ENCODE data around the gene DDT.
"Not testable (repeated sequence)": the region's sequence is repeated elsewhere in the genome, so short reads cannot be mapped to it uniquely, and the experiment has no call there.

DDT gene

DNA sequence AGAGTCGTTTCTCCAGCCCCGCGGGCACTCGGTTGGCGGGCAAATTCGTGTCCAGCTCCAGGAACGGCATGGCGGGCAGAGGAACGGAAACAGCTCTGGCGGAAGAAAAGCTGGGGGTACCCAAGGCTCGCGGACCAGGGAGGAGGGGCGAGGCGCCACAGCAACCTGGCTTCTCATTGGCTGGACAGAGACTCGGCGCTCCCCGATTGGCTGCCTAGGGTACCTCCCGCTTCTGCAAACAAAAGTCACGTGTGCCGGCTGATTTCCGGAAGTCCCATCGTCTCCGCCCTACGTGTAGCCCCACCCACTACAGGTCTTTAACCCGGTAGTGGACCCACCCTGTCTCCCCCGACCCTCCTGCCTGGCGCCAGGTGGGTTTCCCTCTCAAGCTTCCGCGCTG is at the start of gene DDT:
DDT (minus strand) TSS at position 97 of the 400 bp plus-strand sequence; CDS start at position 70, 27 bp downstream.
- not testable (repeated sequence) for DNase-seq

- no peak for DNase-seq
These were observed 49.1 kb upstream of the DDT start for GRCh38 chr22:24023204-24023789.

GRCh38 chr22:24021304-24021703 is 47.1 kb upstream of the DDT start:
- no peak for DNase-seq

- DNase-seq, result no peak
These were observed 41.9 kb upstream of the DDT start for GRCh38 chr22:24016156-24016555.

- DNase-seq, result no peak
These were observed 37.5 kb upstream of the DDT start for GRCh38 chr22:24011735-24012068.

GRCh38 chr22:24010018-24010391 is 35.8 kb upstream of the DDT start:
- no peak for DNase-seq

- DNase-seq, result no peak
These were observed 35.2 kb upstream of the DDT start for GRCh38 chr22:24009227-24010017.

DNA sequence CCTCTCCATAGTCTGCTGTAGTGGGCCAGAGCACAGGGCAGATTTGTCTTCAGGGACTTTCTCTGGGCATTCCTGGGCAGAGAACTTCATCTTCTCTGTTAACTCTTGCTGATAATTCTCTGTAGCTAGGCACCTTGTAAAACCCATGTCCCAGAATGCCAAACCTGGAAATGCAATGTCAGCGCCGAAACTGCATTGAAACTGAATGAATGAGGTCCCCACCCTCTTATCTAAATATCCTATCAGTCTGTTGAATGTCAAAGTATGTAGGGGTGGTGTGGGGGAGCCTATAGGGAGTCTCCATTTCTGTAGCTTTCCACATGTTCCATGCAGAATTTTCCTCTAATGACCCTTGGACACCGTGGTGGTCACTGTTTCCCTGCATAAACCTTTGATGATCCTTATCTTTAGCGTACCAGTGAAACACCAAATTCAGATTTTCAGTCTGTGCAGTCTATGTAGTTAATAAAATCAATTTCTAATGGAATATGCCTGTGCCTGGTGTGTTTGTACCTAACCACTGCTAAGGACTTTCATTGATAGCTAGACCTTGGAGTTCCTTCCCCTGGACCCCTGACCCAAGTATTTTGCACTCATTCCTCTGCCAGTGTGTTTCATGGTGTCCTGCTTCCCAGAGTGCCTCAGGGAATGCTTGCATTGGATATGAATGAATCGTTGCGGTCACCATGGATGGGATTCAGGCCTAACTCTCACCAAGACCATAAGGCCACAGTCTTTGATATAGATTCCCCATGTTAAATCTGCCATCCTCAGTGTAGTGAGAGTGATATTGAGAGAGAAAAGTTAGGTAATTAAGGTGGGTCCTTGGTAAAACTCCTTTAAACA is 34.4 kb upstream of the DDT start:
- no peak for DNase-seq

DNA sequence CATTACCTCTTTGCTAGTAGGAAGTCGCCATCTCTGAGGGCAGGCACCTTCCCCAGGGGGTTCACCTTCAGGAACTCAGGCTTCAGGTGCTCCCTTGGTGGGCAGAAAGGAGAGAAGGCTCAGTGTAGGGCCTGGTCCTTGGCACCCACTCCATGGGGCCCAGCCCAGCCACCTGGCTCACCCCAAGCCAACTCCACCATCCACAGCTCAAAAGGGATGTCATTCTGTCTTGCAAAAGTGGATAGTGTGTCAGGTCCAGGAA is 33.7 kb upstream of the DDT start:
- DNase-seq, result no peak

DNA sequence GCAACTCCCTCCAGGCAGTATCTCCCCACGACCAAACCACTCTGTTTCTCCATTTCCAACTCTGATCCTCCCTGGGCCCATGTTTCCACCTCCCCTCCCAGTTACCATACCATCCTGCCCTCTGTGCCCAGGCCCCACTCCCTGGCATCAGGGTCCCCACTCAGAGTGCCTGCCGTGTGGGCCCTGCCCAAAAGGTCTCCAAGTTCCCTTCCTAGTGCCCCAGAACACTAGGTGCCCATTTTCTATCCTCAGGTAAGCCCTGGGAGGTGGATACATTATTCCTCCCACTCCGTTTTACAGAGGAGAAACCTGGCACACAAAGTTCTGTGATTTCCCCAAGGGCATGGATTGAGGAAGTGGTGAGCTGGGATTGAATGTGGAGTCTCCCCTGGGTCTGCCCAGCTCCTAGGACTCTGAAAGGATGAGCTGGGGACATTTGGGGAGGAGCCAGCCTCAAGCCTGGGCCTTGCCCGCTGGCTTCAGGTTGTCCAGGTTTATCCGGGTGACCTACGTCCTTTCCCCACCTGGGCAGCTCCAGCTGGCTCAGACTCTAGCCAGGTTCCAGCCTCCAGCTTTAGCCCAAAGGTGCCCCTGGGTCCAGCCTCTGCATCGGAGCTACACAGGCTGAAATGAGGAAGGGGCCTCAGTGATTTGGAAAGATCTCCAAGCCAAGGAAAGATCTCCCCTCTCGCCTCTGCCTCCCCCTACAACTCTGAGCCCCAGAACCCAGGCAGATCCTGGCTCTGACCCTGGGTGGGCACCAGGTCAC is 33.2 kb upstream of the DDT start:
- DNase-seq, result no peak

GRCh38 chr22:24006914-24007214 is 32.6 kb upstream of the DDT start:
- no peak for DNase-seq

GRCh38 chr22:24006207-24006913 is 32.1 kb upstream of the DDT start:
- DNase-seq, result no peak

- DNase-seq, result no peak
These were observed 31.0 kb upstream of the DDT start, which contains the start of gene GSTT4 for GRCh38 chr22:24005201-24005600. TSS of gene GSTT4 (minus strand) at chr22:24005453. CDS start at chr22:24005356, 97 bp downstream.

- DNase-seq, result no peak
These were observed 29.6 kb upstream of the DDT start for GRCh38 chr22:24003887-24004286.

DNA sequence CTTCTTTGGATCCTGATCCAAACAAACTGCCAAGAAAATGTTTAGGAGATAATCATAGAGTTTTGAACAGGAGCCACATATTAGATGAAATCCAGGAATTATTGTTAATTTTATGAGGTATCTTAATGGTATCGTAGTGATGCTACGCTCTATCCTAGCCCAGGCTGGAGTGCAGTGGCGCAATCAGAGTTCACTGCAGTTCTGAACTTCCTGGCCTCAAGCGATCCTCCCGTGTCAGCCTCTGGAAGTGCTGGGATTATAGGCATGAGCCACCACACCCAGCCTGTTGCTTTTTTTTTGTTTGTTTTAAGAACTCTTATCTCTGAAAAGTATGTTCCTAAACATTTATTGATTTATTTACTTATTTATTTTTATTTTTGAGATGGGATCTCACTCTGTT is 28.6 kb upstream of the DDT start:
- no peak for DNase-seq

GRCh38 chr22:24002272-24002671 is 28.0 kb upstream of the DDT start:
- DNase-seq, result no peak

DNA sequence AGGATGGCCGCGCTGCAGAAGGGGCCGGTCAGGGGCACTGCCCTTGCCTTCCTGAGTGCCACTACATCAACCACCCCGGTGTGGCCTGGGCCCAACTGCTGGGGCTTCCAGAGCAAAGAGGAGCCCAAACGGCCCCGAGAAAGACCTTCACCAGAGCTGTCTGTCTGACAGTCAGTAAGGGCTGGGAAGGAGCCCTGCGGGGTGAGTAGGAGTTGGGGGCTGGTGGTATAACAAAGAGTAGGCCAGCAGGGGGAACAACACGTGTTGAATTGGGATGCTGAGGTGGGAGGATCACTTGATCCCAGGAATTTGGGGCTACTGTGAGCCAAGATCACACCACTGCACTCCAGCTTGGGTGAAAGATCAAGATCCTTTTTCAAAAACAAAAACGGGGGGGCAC is 27.1 kb upstream of the DDT start:
- no peak for DNase-seq

DNA sequence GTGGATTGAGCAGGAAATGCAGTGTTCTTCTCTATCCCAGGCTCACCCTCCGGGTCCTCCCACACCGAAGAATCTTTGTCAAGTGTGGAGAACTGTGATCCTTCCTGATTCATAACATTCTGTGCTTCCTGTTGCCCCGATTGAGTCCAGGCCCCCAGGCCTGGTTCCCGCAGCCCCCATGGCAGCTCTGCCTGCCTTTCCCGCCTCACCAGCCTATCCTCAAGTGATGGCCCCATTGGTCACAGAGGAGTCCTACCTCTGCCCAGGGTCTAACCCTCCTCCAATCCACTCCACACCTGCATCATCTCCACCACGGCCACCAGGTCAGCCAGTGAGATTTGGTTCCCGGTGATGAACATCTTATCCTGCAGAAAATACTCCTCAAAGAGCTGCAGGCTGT is 25.5 kb upstream of the DDT start:
- not testable (repeated sequence) for DNase-seq

- no peak for DNase-seq
These were observed 22.9 kb upstream of the DDT start for GRCh38 chr22:23997092-23997491.

- not testable (repeated sequence) for DNase-seq
These were observed 19.4 kb upstream of the DDT start for GRCh38 chr22:23993581-23994177.

DNA sequence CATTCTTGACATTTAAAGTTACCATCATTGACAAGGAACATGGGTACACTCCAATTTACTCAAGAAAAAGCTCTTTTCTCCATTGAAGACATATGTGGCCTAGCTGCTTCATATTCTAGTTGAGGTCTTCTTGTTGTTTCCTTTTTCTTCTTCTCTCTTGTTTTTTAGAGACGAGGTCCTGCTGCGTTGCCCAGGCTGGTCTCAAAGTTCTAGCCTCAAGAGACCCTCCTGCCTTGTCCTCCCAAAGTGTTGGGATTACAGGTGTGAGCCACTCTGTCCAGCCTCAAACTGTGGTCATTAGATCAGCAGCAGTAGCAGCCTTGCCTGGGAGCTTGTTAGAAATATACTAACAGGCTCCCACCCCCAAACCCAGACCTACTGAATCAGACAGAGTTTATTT is 18.8 kb upstream of the DDT start:
- not testable (repeated sequence) for DNase-seq

- DNase-seq, result not testable (repeated sequence)
These were observed 15.5 kb upstream of the DDT start for GRCh38 chr22:23989583-23990244.
